ENCODE data around the gene EIF4A3.

The EIF4A3 gene

DNA sequence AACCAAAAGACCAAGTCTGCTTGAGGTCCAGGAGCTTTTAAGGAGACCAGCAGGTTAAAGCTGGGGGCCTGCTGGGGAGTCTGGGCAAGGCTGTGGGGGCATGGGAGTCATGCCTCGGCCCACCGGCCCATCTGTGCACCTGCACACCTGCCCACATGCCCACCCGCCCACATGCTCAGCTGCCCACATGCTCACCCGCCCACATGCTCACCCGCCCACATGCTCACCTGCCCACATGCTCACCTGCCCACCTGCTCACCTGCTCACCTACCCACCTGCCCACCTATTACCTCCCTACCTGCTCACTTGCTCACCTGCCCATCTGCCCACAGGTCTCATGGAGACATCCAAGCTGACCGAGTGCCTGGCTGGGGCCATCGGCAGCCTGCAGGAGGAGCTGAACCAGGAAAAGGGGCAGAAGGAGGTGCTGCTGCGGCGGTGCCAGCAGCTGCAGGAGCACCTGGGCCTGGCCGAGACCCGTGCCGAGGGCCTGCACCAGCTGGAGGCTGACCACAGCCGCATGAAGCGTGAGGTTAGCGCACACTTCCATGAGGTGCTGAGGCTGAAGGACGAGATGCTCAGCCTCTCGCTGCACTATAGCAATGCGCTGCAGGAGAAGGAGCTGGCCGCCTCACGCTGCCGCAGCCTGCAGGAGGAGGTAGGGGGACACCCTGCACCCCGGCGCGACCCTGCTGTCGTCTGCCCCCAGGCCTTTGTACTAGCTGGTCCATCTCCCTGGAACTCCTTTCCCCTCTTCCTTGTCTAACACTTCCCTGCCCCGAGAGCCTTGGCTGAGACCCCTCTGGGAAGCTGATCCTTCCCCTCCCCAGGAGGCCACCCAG is 36.9 kb upstream of the EIF4A3 start:
- no peaks in the 10 kb centered on the region for H3K9me3 ChIP-seq (ENCODE audit: low read length)
- no peaks in the 10 kb centered on the region for H3K36me3 ChIP-seq (ENCODE audit: insufficient read depth, low read length)
- no peaks in the 10 kb centered on the region for H3K27me3 ChIP-seq (ENCODE audit: insufficient read depth, low read length)
- H3K4me1 ChIP-seq (ENCODE audit: insufficient read depth, low read length), result peaks cover 11% of the 10 kb centered on the region
- no peak overlapping the region for H3K4me3 ChIP-seq (ENCODE audit: low read length)
- peak overlapping the region; percentile 89 for H2AFZ ChIP-seq (ENCODE audit: low read depth, low read length)

- Histone ChIP-seq H3K4me1 (ENCODE audit: insufficient read depth, low read length) (peaks cover 11% of the 10 kb centered on the region), H3K9me3 (ENCODE audit: low read length) (no peaks in the 10 kb centered on the region), H3K27me3 (ENCODE audit: insufficient read depth, low read length) (peaks cover 4% of the 10 kb centered on the region), H3K36me3 (ENCODE audit: insufficient read depth, low read length) (no peaks in the 10 kb centered on the region), H3K4me3 (ENCODE audit: low read length) (no peak overlapping the region), H2AFZ (ENCODE audit: low read depth, low read length) (no peak overlapping the region)
These were observed 35.9 kb upstream of the EIF4A3 start for GRCh38 chr17:80182845-80183223.

DNA sequence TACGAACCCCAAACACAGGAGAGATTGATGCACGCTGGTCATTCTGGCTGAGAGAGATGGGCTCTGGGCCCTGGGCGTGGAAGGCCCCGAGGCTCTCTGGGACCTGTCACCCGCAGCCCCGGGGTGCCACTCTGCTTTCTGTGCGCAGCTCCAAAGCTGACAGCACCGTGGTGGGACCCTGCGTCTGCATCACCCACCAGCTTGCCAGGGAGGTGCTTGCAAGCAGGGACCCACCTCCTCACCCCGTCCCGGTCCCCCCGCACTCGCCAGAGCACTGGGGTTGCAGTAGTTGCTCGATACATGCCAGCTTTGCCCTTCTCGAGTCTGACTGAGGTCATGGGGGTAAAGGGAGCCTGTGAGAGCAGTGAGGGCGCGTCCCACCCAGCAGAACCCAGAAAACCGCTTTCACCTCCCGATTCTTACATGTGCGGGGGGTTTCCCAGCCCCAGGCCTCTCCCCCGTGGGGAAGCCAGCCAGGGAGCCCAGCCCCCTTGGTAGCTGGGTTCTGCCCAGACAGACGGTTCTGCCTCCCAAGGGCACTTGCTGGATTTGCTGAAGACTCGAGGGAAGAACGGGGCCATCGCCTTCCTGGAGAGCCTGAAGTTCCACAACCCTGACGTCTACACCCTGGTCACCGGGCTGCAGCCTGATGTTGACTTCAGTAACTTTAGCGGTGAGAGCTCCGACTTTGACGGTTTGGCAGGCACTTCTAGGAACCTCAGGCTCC is 35.4 kb upstream of the EIF4A3 start:
- Histone ChIP-seq H3K9me3 (ENCODE audit: low read length) (no peaks in the 10 kb centered on the region), H3K36me3 (ENCODE audit: insufficient read depth, low read length) (no peaks in the 10 kb centered on the region), H2AFZ (ENCODE audit: low read depth, low read length) (no peak overlapping the region), H3K27me3 (ENCODE audit: insufficient read depth, low read length) (peaks cover 4% of the 10 kb centered on the region), H3K4me1 (ENCODE audit: insufficient read depth, low read length) (peaks cover 11% of the 10 kb centered on the region), H3K4me3 (ENCODE audit: low read length) (no peak overlapping the region)

- Histone ChIP-seq H3K36me3 (ENCODE audit: insufficient read depth, low read length) (no peaks in the 10 kb centered on the region), H3K27me3 (ENCODE audit: insufficient read depth, low read length) (peaks cover 4% of the 10 kb centered on the region), H3K4me3 (ENCODE audit: low read length) (no peak overlapping the region), H3K9me3 (ENCODE audit: low read length) (no peaks in the 10 kb centered on the region), H3K4me1 (ENCODE audit: insufficient read depth, low read length) (peaks cover 11% of the 10 kb centered on the region), H2AFZ (ENCODE audit: low read depth, low read length) (no peak overlapping the region)
These were observed 34.5 kb upstream of the EIF4A3 start for GRCh38 chr17:80181431-80181830.

GRCh38 chr17:80180192-80180591 is 33.3 kb upstream of the EIF4A3 start:
- Histone ChIP-seq H3K4me1 (ENCODE audit: insufficient read depth, low read length) (peaks cover 11% of the 10 kb centered on the region), H3K4me3 (ENCODE audit: low read length) (no peak overlapping the region), H3K36me3 (ENCODE audit: insufficient read depth, low read length) (no peaks in the 10 kb centered on the region), H3K9me3 (ENCODE audit: low read length) (no peaks in the 10 kb centered on the region), H3K27me3 (ENCODE audit: insufficient read depth, low read length) (peaks cover 4% of the 10 kb centered on the region), H2AFZ (ENCODE audit: low read depth, low read length) (no peak overlapping the region)

- H3K9me3 ChIP-seq (ENCODE audit: low read length), result no peaks in the 10 kb centered on the region
- no peaks in the 10 kb centered on the region for H3K4me1 ChIP-seq (ENCODE audit: insufficient read depth, low read length)
- peaks cover 4% of the 10 kb centered on the region for H3K27me3 ChIP-seq (ENCODE audit: insufficient read depth, low read length)
- H3K4me3 ChIP-seq (ENCODE audit: low read length), result no peak overlapping the region
- no peaks in the 10 kb centered on the region for H3K36me3 ChIP-seq (ENCODE audit: insufficient read depth, low read length)
- H2AFZ ChIP-seq (ENCODE audit: low read depth, low read length), result no peak overlapping the region
These were observed 31.2 kb upstream of the EIF4A3 start for GRCh38 chr17:80177986-80178595.

- H2AFZ ChIP-seq (ENCODE audit: low read depth, low read length), result no peak overlapping the region
- H3K9me3 ChIP-seq (ENCODE audit: low read length), result no peaks in the 10 kb centered on the region
- H3K36me3 ChIP-seq (ENCODE audit: insufficient read depth, low read length), result no peaks in the 10 kb centered on the region
- no peak overlapping the region for H3K4me3 ChIP-seq (ENCODE audit: low read length)
- H3K4me1 ChIP-seq (ENCODE audit: insufficient read depth, low read length), result no peaks in the 10 kb centered on the region
- peaks cover 4% of the 10 kb centered on the region for H3K27me3 ChIP-seq (ENCODE audit: insufficient read depth, low read length)
These were observed 29.8 kb upstream of the EIF4A3 start for GRCh38 chr17:80176757-80177156.

- Histone ChIP-seq H2AFZ (ENCODE audit: low read depth, low read length) (no peak overlapping the region), H3K4me1 (ENCODE audit: insufficient read depth, low read length) (no peaks in the 10 kb centered on the region), H3K4me3 (ENCODE audit: low read length) (no peak overlapping the region), H3K9me3 (ENCODE audit: low read length) (no peaks in the 10 kb centered on the region), H3K36me3 (ENCODE audit: insufficient read depth, low read length) (no peaks in the 10 kb centered on the region), H3K27me3 (ENCODE audit: insufficient read depth, low read length) (peaks cover 4% of the 10 kb centered on the region)
These were observed 27.0 kb upstream of the EIF4A3 start for GRCh38 chr17:80173916-80174315.

DNA sequence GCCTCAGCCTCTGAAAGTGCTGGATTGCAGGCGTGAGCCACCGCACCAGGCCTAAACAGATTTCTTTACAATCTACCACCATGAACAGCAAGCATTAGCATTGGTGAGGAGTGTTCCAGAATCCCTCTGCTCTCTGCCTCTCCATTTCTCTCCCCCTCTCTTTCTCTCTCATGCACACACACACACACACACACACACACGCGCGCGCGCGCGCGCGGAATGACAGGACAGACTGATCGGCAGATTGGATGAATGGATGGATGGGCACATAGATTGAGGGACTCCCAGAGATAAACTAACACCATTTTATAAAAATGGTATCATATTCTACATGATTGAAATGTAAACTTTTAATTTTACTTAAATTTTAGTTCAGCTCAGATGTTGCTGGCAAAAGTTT is 26.2 kb upstream of the EIF4A3 start:
- Histone ChIP-seq H2AFZ (ENCODE audit: low read depth, low read length) (no peak overlapping the region), H3K36me3 (ENCODE audit: insufficient read depth, low read length) (no peaks in the 10 kb centered on the region), H3K4me1 (ENCODE audit: insufficient read depth, low read length) (no peaks in the 10 kb centered on the region)

DNA sequence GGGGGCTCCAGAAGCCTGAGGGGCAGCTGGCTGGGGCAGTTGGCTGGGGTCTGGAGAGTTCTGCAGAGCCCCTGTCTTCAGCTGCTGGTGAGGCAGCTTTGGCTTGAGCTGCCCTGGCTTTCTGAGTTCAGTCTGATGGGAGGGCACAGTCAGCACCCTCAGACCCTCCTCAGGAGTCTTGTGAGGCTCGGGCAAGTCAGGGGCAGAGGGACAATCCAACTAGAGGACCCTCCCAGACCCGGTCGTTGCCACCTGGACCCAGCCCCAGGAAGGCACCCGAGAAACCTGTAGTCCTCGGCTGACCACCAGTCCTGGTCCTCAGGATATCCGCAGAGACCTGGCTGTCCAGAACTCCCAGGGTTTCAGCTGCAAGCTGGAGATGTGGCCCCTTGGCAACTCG is 24.8 kb upstream of the EIF4A3 start:
- H3K9me3 ChIP-seq (ENCODE audit: low read length), result no peaks in the 10 kb centered on the region
- no peaks in the 10 kb centered on the region for H3K27me3 ChIP-seq (ENCODE audit: insufficient read depth, low read length)
- no peaks in the 10 kb centered on the region for H3K4me1 ChIP-seq (ENCODE audit: insufficient read depth, low read length)
- H3K4me3 ChIP-seq (ENCODE audit: low read length), result no peak overlapping the region
- no peaks in the 10 kb centered on the region for H3K36me3 ChIP-seq (ENCODE audit: insufficient read depth, low read length)
- H2AFZ ChIP-seq (ENCODE audit: low read depth, low read length), result no peak overlapping the region

More for the DNA sequence above, 26.2 kb upstream of the EIF4A3 start:
- H3K27me3 ChIP-seq (ENCODE audit: insufficient read depth, low read length), result peaks cover under 1% of the 10 kb centered on the region
- H3K9me3 ChIP-seq (ENCODE audit: low read length), result no peaks in the 10 kb centered on the region
- H3K4me3 ChIP-seq (ENCODE audit: low read length), result no peak overlapping the region

GRCh38 chr17:80169784-80170500 is 23.0 kb upstream of the EIF4A3 start, which contains the start of gene CARD14:
Gene CARD14 (plus strand): TSS chr17:80170030. CDS start chr17:80181439, 11,409 bp downstream.
- Histone ChIP-seq H3K36me3 (ENCODE audit: insufficient read depth, low read length) (no peaks in the 10 kb centered on the region), H3K4me3 (ENCODE audit: low read length) (no peak within 1 kb of the TSS), H2AFZ (ENCODE audit: low read depth, low read length) (no peak within 1 kb of the TSS), H3K4me1 (ENCODE audit: insufficient read depth, low read length) (no peaks in the 10 kb centered on the region), H3K9me3 (ENCODE audit: low read length) (no peaks in the 10 kb centered on the region), H3K27me3 (ENCODE audit: insufficient read depth, low read length) (no peaks in the 10 kb centered on the region)

DNA sequence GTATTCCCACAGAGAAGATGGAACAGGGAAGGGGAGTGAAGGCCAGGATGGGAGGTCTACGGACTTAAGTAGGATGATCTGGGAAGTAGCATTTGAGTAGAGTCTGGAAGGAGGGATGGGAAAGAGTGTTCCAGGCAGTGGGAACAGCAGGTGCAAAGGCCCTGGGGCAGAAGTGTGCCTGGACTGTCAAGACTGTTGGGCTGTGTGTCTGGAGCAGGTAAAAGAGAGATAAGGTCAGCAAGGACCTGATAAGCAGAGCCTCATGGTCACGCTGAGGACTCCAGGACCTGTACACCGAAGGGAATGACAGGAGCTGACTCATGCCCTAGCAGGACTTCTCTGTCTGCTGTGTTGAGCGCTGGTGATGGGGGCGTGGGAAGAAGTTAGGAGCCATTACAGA is 22.2 kb upstream of the EIF4A3 start:
- H2AFZ ChIP-seq (ENCODE audit: low read depth, low read length), result no peak overlapping the region
- H3K9me3 ChIP-seq (ENCODE audit: low read length), result peaks cover 4% of the 10 kb centered on the region
- no peak overlapping the region for H3K4me3 ChIP-seq (ENCODE audit: low read length)
- no peaks in the 10 kb centered on the region for H3K27me3 ChIP-seq (ENCODE audit: insufficient read depth, low read length)
- no peaks in the 10 kb centered on the region for H3K4me1 ChIP-seq (ENCODE audit: insufficient read depth, low read length)
- no peaks in the 10 kb centered on the region for H3K36me3 ChIP-seq (ENCODE audit: insufficient read depth, low read length)

- Histone ChIP-seq H2AFZ (ENCODE audit: low read depth, low read length) (no peak overlapping the region), H3K4me1 (ENCODE audit: insufficient read depth, low read length) (no peaks in the 10 kb centered on the region), H3K4me3 (ENCODE audit: low read length) (no peak overlapping the region), H3K36me3 (ENCODE audit: insufficient read depth, low read length) (no peaks in the 10 kb centered on the region), H3K9me3 (ENCODE audit: low read length) (peaks cover 4% of the 10 kb centered on the region), H3K27me3 (ENCODE audit: insufficient read depth, low read length) (no peaks in the 10 kb centered on the region)
These were observed 21.4 kb upstream of the EIF4A3 start for GRCh38 chr17:80168371-80168770.

All from neuron (in vitro differentiated cells).